GM23338 (cell line): Measurements from ENCODE around the gene CACNB4. TPM values are rescaled to one million over a fixed set of nuclear protein-coding genes. Genes with fewer than 3 reads are reported as not detected.

ENCODE experiments used
- ATAC-seq: fragments of 200-7000 bp; cut with Tn5 transposase; 3 replicates; pipeline ENCODE4 v1.9.1; 2020
- DNase-seq: peaks from one replicate; pipeline ENCODE4 v3.0.0-alpha.2; 2015; ENCODE audit warnings: low spot score
- H2AFZ ChIP-seq: fragments of 200-600 bp; sonication (generic); 2 replicates; pipeline ENCODE4 v1.8.0; 2016; ENCODE audit warnings: antibody characterized with exemption, mild to moderate bottlenecking, moderate library complexity
- H3F3A ChIP-seq: fragments of 200-600 bp; sonication (generic); replicated peaks from 2 replicates; pipeline ENCODE4 v1.8.0; 2017; ENCODE audit warnings: antibody characterized with exemption, mixed run types, low read depth
- H3K27ac ChIP-seq: fragments of 200-600 bp; sonication (generic); 2 replicates; pipeline ENCODE4 v1.6.1; 2016; ENCODE audit warnings: low read depth
- H3K27me3 ChIP-seq: fragments of 200-600 bp; sonication (generic); 2 replicates; pipeline ENCODE4 v1.8.0; 2016; ENCODE audit warnings: mild to moderate bottlenecking, mixed run types, moderate library complexity; ENCODE audit not compliant: insufficient read depth
- H3K36me3 ChIP-seq: fragments of 200-600 bp; sonication (generic); 2 replicates; pipeline ENCODE4 v1.8.0; 2016; ENCODE audit warnings: mild to moderate bottlenecking; ENCODE audit not compliant: insufficient read depth
- H3K4me1 ChIP-seq: fragments of 200-600 bp; sonication (generic); 2 replicates; pipeline ENCODE4 v1.8.0; 2016; ENCODE audit warnings: mild to moderate bottlenecking, moderate library complexity; ENCODE audit not compliant: insufficient read depth
- H3K4me2 ChIP-seq: fragments of 200-600 bp; sonication (generic); 2 replicates; pipeline ENCODE4 v1.7.1; 2017; ENCODE audit warnings: mixed run types
- H3K4me3 ChIP-seq: fragments of 200-600 bp; sonication (generic); 2 replicates; pipeline ENCODE4 v1.6.1; 2016; ENCODE audit warnings: mixed run types
- H3K79me2 ChIP-seq: fragments of 200-600 bp; sonication (generic); replicated peaks from 2 replicates; pipeline ENCODE4 v1.8.0; 2017; ENCODE audit warnings: mild to moderate bottlenecking; ENCODE audit not compliant: insufficient read depth
- H3K9me2 ChIP-seq: fragments of 200-600 bp; sonication (generic); 2 replicates; pipeline ENCODE4 v1.8.0; 2017; ENCODE audit not compliant: insufficient read depth
- H4K20me1 ChIP-seq: fragments of 200-600 bp; sonication (generic); replicated peaks from 2 replicates; pipeline ENCODE4 v1.8.0; 2017; ENCODE audit warnings: mild to moderate bottlenecking; ENCODE audit not compliant: insufficient read depth
- H3K27ac Mint-ChIP-seq: 2 replicates; pipeline ENCODE4 v1.8.0; 2020; ENCODE audit warnings: inconsistent platforms, mild to moderate bottlenecking, moderate library complexity, mixed read lengths
- H3K27me3 Mint-ChIP-seq: 3 replicates; pipeline ENCODE4 v1.8.0; 2022; ENCODE audit warnings: low read depth, mild to moderate bottlenecking, moderate library complexity, mixed read lengths, inconsistent platforms; ENCODE audit not compliant: insufficient read depth, poor library complexity
- H3K36me3 Mint-ChIP-seq: 3 replicates; pipeline ENCODE4 v1.8.0; 2021; ENCODE audit warnings: low read depth, mild to moderate bottlenecking, inconsistent platforms, moderate library complexity, mixed read lengths
- H3K4me1 Mint-ChIP-seq: 3 replicates; pipeline ENCODE4 v1.8.0; 2020; ENCODE audit warnings: mild to moderate bottlenecking, inconsistent platforms, mixed read lengths
- H3K4me3 Mint-ChIP-seq: 3 replicates; pipeline ENCODE4 v1.8.0; 2021; ENCODE audit warnings: moderate library complexity, mild to moderate bottlenecking, inconsistent platforms, mixed read lengths
- H3K9me3 Mint-ChIP-seq: 3 replicates; pipeline ENCODE4 v1.8.0; 2020; ENCODE audit warnings: moderate library complexity, mild to moderate bottlenecking, inconsistent platforms, mixed read lengths
- CREB1 ChIP-seq: fragments of 250-450 bp; sonication (Bioruptor Pico); IDR thresholded peaks from 2 replicates; pipeline ENCODE4 v1.5.0; 2020; ENCODE audit warnings: low read depth, mild to moderate bottlenecking, moderate library complexity
- polyA plus RNA-seq: library from polyadenylated mRNA; unstranded; fragments of >200 nt; fragmentation: Nextera tagmentation; extraction: Ambion mirVana; gene quantifications from 2 replicates; pipeline ENCODE4 v1.2.1, GENCODE V29; 2016
- total RNA-seq: library from RNA; depleted of rRNA; stranded (reverse); fragments of >200 nt; shearing (Covaris generic); gene quantifications from 2 replicates; pipeline ENCODE4 v1.2.3, GENCODE V29; 2014
- TF ChIP-seq, protein P1 (sequence below): IDR thresholded peaks from 2 replicates; pipeline ENCODE4 v1.6.1; 2016; ENCODE audit warnings: antibody characterized with exemption
- TF ChIP-seq, protein P2 (sequence below), 2 experiments: fragments of 200-600 bp in 1 of 2; sonication (generic) in 1 of 2; conservative IDR thresholded peaks; 2 replicates each; pipeline versions ENCODE4 v1.5.1 to v1.6.1; 2016 to 2017; ENCODE audit warnings: antibody characterized with exemption in 2 of 2, low read depth in 2 of 2, mild to moderate bottlenecking in 2 of 2, moderate library complexity in 1 of 2
- TF ChIP-seq, protein P3 (sequence below): IDR thresholded peaks from one replicate; pipeline ENCODE4 v1.6.1; 2018; ENCODE audit warnings: antibody characterized with exemption; ENCODE audit not compliant: unreplicated experiment
- TF ChIP-seq, protein P4 (sequence below): fragments of 250-450 bp; sonication (Bioruptor Pico); IDR thresholded peaks from 2 replicates; pipeline ENCODE4 v1.5.0; 2020; ENCODE audit warnings: mild to moderate bottlenecking, moderate library complexity

CACNB4 gene
- total and polyA plus RNA-seq, 2 experiments from 2014 or later: 4.0 to 9.8 TPM

GRCh38 chr2:151793123-151793522 lies 305.7 kb downstream of the CACNB4 start (continued):
- TF ChIP-seq, protein P1, sequence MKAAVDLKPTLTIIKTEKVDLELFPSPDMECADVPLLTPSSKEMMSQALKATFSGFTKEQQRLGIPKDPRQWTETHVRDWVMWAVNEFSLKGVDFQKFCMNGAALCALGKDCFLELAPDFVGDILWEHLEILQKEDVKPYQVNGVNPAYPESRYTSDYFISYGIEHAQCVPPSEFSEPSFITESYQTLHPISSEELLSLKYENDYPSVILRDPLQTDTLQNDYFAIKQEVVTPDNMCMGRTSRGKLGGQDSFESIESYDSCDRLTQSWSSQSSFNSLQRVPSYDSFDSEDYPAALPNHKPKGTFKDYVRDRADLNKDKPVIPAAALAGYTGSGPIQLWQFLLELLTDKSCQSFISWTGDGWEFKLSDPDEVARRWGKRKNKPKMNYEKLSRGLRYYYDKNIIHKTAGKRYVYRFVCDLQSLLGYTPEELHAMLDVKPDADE: no peak

GRCh38 chr2:151792589-151792988 lies 306.3 kb downstream of the CACNB4 start:
- Mint-ChIP-seq H3K27me3 (no peaks in the 10 kb centered on the region), H3K36me3 (peaks cover 6% of the 10 kb centered on the region; the same call in 2 of the 3 replicates), H3K4me1 (peaks cover 8% of the 10 kb centered on the region; the same call in 2 of the 3 replicates), H3K4me3 (no peak overlapping the region), H3K27ac (no peak overlapping the region), H3K9me3 (no peaks in the 10 kb centered on the region; the same call in 2 of the 3 replicates)
- TF ChIP-seq, protein P2, sequence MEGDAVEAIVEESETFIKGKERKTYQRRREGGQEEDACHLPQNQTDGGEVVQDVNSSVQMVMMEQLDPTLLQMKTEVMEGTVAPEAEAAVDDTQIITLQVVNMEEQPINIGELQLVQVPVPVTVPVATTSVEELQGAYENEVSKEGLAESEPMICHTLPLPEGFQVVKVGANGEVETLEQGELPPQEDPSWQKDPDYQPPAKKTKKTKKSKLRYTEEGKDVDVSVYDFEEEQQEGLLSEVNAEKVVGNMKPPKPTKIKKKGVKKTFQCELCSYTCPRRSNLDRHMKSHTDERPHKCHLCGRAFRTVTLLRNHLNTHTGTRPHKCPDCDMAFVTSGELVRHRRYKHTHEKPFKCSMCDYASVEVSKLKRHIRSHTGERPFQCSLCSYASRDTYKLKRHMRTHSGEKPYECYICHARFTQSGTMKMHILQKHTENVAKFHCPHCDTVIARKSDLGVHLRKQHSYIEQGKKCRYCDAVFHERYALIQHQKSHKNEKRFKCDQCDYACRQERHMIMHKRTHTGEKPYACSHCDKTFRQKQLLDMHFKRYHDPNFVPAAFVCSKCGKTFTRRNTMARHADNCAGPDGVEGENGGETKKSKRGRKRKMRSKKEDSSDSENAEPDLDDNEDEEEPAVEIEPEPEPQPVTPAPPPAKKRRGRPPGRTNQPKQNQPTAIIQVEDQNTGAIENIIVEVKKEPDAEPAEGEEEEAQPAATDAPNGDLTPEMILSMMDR (conservative IDR thresholded peaks at IDR 0.05; ENCODE audit: low read depth in 2 of 2): peak; percentile 50 to 66
- TF ChIP-seq, protein P3, sequence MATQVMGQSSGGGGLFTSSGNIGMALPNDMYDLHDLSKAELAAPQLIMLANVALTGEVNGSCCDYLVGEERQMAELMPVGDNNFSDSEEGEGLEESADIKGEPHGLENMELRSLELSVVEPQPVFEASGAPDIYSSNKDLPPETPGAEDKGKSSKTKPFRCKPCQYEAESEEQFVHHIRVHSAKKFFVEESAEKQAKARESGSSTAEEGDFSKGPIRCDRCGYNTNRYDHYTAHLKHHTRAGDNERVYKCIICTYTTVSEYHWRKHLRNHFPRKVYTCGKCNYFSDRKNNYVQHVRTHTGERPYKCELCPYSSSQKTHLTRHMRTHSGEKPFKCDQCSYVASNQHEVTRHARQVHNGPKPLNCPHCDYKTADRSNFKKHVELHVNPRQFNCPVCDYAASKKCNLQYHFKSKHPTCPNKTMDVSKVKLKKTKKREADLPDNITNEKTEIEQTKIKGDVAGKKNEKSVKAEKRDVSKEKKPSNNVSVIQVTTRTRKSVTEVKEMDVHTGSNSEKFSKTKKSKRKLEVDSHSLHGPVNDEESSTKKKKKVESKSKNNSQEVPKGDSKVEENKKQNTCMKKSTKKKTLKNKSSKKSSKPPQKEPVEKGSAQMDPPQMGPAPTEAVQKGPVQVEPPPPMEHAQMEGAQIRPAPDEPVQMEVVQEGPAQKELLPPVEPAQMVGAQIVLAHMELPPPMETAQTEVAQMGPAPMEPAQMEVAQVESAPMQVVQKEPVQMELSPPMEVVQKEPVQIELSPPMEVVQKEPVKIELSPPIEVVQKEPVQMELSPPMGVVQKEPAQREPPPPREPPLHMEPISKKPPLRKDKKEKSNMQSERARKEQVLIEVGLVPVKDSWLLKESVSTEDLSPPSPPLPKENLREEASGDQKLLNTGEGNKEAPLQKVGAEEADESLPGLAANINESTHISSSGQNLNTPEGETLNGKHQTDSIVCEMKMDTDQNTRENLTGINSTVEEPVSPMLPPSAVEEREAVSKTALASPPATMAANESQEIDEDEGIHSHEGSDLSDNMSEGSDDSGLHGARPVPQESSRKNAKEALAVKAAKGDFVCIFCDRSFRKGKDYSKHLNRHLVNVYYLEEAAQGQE: no peak
- H3K9me2 ChIP-seq: no peaks in the 10 kb centered on the region
- H3K36me3 ChIP-seq: no peaks in the 10 kb centered on the region; the same call in 1 of the 2 replicates
- DNase-seq (peak; percentile 33), ATAC-seq (peak; percentile 53)
- H3K4me2 ChIP-seq: no peak overlapping the region
- H3K27me3 ChIP-seq: no peaks in the 10 kb centered on the region
- no peak overlapping the region for H2AFZ ChIP-seq
- H4K20me1 ChIP-seq: peaks cover 3% of the 10 kb centered on the region; the same call in 1 of the 2 replicates
- H3F3A ChIP-seq: no peaks in the 10 kb centered on the region
- H3K79me2 ChIP-seq: no peaks in the 10 kb centered on the region
- H3K27ac ChIP-seq: no peak overlapping the region
- peaks cover 9% of the 10 kb centered on the region for H3K4me1 ChIP-seq
- no peak overlapping the region for H3K4me3 ChIP-seq

- Histone ChIP-seq H3K4me3 (no peak overlapping the region), H3K4me2 (no peak overlapping the region), H3K27me3 (no peaks in the 10 kb centered on the region), H3K27ac (no peak overlapping the region), H3K79me2 (no peaks in the 10 kb centered on the region), H4K20me1 (peaks cover 3% of the 10 kb centered on the region; the same call in 1 of the 2 replicates), H3K36me3 (no peaks in the 10 kb centered on the region; the same call in 1 of the 2 replicates), H3K9me2 (no peaks in the 10 kb centered on the region), H3F3A (no peaks in the 10 kb centered on the region), H2AFZ (no peak overlapping the region), H3K4me1 (peaks cover 3% of the 10 kb centered on the region; the same call in 1 of the 2 replicates)
- Mint-ChIP-seq H3K4me1 (peaks cover 1% of the 10 kb centered on the region; the same call in 2 of the 3 replicates), H3K9me3 (no peaks in the 10 kb centered on the region; the same call in 2 of the 3 replicates), H3K27me3 (no peaks in the 10 kb centered on the region), H3K36me3 (peaks cover 6% of the 10 kb centered on the region; the same call in 2 of the 3 replicates), H3K27ac (no peak overlapping the region), H3K4me3 (no peak overlapping the region)
- DNase-seq (no peak), ATAC-seq (no peak)
- TF ChIP-seq CREB1: no peak
- TF ChIP-seq, protein P4, sequence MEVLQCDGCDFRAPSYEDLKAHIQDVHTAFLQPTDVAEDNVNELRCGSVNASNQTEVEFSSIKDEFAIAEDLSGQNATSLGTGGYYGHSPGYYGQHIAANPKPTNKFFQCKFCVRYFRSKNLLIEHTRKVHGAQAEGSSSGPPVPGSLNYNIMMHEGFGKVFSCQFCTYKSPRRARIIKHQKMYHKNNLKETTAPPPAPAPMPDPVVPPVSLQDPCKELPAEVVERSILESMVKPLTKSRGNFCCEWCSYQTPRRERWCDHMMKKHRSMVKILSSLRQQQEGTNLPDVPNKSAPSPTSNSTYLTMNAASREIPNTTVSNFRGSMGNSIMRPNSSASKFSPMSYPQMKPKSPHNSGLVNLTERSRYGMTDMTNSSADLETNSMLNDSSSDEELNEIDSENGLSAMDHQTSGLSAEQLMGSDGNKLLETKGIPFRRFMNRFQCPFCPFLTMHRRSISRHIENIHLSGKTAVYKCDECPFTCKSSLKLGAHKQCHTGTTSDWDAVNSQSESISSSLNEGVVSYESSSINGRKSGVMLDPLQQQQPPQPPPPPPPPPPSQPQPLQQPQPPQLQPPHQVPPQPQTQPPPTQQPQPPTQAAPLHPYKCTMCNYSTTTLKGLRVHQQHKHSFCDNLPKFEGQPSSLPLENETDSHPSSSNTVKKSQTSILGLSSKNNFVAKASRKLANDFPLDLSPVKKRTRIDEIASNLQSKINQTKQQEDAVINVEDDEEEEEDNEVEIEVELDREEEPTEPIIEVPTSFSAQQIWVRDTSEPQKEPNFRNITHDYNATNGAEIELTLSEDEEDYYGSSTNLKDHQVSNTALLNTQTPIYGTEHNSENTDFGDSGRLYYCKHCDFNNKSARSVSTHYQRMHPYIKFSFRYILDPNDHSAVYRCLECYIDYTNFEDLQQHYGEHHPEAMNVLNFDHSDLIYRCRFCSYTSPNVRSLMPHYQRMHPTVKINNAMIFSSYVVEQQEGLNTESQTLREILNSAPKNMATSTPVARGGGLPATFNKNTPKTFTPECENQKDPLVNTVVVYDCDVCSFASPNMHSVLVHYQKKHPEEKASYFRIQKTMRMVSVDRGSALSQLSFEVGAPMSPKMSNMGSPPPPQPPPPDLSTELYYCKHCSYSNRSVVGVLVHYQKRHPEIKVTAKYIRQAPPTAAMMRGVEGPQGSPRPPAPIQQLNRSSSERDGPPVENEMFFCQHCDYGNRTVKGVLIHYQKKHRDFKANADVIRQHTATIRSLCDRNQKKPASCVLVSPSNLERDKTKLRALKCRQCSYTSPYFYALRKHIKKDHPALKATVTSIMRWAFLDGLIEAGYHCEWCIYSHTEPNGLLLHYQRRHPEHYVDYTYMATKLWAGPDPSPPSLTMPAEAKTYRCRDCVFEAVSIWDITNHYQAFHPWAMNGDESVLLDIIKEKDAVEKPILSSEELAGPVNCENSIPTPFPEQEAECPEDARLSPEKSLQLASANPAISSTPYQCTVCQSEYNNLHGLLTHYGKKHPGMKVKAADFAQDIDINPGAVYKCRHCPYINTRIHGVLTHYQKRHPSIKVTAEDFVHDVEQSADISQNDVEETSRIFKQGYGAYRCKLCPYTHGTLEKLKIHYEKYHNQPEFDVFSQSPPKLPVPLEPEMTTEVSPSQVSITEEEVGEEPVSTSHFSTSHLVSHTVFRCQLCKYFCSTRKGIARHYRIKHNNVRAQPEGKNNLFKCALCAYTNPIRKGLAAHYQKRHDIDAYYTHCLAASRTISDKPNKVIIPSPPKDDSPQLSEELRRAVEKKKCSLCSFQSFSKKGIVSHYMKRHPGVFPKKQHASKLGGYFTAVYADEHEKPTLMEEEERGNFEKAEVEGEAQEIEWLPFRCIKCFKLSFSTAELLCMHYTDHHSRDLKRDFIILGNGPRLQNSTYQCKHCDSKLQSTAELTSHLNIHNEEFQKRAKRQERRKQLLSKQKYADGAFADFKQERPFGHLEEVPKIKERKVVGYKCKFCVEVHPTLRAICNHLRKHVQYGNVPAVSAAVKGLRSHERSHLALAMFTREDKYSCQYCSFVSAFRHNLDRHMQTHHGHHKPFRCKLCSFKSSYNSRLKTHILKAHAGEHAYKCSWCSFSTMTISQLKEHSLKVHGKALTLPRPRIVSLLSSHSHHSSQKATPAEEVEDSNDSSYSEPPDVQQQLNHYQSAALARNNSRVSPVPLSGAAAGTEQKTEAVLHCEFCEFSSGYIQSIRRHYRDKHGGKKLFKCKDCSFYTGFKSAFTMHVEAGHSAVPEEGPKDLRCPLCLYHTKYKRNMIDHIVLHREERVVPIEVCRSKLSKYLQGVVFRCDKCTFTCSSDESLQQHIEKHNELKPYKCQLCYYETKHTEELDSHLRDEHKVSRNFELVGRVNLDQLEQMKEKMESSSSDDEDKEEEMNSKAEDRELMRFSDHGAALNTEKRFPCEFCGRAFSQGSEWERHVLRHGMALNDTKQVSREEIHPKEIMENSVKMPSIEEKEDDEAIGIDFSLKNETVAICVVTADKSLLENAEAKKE (CRISPR knock-in tag): no peak
These were observed 307.3 kb downstream of the CACNB4 start for GRCh38 chr2:151791545-151791944.
